IPS-20b (cell line): ENCODE measurements around the gene CAPN8.

Experiments
- H3K27ac ChIP-seq: one replicate; pipeline ENCODE4 v1.5.1; 2013; ENCODE audit warnings: low read length
- H3K27me3 ChIP-seq: 2 replicates; pipeline ENCODE4 v1.6.1; 2013; ENCODE audit warnings: mild to moderate bottlenecking, low read length, inconsistent platforms; ENCODE audit not compliant: insufficient read depth
- H3K36me3 ChIP-seq: 2 replicates; pipeline ENCODE4 v1.6.1; 2013; ENCODE audit warnings: low read depth, mild to moderate bottlenecking, inconsistent platforms, low read length, moderate library complexity; ENCODE audit not compliant: insufficient read depth
- H3K4me1 ChIP-seq: 2 replicates; pipeline ENCODE4 v1.6.1; 2013; ENCODE audit warnings: mild to moderate bottlenecking, control low read depth, inconsistent platforms, low read length, moderate library complexity; ENCODE audit not compliant: insufficient read depth
- H3K4me3 ChIP-seq: 2 replicates; pipeline ENCODE4 v1.5.1; 2013; ENCODE audit warnings: mild to moderate bottlenecking, low read length, inconsistent platforms
- H3K9ac ChIP-seq: 2 replicates; pipeline ENCODE4 v1.6.1; 2013; ENCODE audit warnings: low read depth, mild to moderate bottlenecking, inconsistent platforms, low read length, moderate library complexity
- H3K9me3 ChIP-seq: 2 replicates; pipeline ENCODE4 v1.6.1; 2013; ENCODE audit warnings: mild to moderate bottlenecking, low read depth, low read length, inconsistent platforms; ENCODE audit not compliant: insufficient read depth

Gene CAPN8

DNA sequence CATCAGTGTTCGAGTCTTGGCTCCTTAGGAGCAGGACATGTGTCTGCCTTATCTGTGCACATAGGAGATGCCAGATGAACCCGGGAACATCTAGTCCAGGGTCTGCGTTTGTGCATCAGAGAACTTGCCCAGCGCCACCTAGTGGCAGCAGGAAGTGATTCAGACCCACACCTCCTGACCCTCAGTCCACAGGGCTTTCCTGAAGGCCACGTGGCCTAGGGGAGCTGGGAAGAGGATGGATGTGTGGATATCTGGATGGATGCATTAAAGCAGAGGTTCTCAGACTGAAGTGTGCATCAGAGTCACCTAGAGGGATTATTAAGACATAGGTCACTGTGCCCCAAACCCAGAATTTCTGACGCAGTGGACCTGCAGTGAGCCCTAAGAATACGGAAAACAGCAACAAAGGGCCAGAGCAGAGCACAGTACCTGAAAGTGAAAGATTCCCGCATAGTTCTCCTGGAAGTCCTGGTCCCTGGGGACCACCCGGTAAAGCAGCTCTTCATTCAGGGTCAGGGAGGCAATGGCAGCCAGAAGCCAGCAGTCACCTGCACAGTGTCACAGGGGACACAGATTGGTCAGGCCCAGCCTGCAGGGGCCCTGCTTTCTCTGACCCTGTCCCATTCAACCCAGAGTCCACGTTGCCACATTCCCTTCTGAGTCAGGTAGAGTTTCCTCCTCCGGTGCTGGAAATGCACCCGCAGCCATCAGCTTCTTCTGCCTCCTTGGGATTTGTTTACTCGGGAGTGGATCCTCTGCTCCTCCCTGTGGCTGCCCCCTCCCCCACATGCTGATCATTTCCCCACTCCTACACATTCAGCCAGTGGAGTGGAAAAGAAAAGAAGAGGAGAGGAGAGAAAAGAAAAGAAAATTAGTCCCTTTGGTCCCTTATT, 37.0 kb downstream of the CAPN8 start:
- Histone ChIP-seq H3K27ac (no peak overlapping the region), H3K9ac (no peak overlapping the region), H3K9me3 (no peaks in the 10 kb centered on the region), H3K4me3 (no peak overlapping the region), H3K4me1 (no peaks in the 10 kb centered on the region), H3K36me3 (no peaks in the 10 kb centered on the region), H3K27me3 (no peaks in the 10 kb centered on the region)

GRCh38 chr1:223622132-223622842, 43.2 kb downstream of the CAPN8 start:
- Histone ChIP-seq H3K27me3 (no peaks in the 10 kb centered on the region), H3K27ac (no peak overlapping the region), H3K36me3 (no peaks in the 10 kb centered on the region), H3K9me3 (no peaks in the 10 kb centered on the region), H3K4me1 (no peaks in the 10 kb centered on the region), H3K9ac (no peak overlapping the region), H3K4me3 (no peak overlapping the region)

- H3K9me3 ChIP-seq: no peaks in the 10 kb centered on the region
- no peaks in the 10 kb centered on the region for H3K4me1 ChIP-seq
- H3K27me3 ChIP-seq: no peaks in the 10 kb centered on the region
- H3K4me3 ChIP-seq: no peak overlapping the region
- H3K36me3 ChIP-seq: no peaks in the 10 kb centered on the region
- H3K27ac ChIP-seq: no peak overlapping the region
- no peak overlapping the region for H3K9ac ChIP-seq
Observed at GRCh38 chr1:223621312-223621734, 44.2 kb downstream of the CAPN8 start.

- Histone ChIP-seq H3K27me3 (no peaks in the 10 kb centered on the region), H3K27ac (no peak overlapping the region), H3K4me3 (no peak overlapping the region), H3K9me3 (no peaks in the 10 kb centered on the region), H3K36me3 (no peaks in the 10 kb centered on the region), H3K4me1 (no peaks in the 10 kb centered on the region), H3K9ac (no peak overlapping the region)
Observed at GRCh38 chr1:223620297-223620897, 45.1 kb downstream of the CAPN8 start.

DNA sequence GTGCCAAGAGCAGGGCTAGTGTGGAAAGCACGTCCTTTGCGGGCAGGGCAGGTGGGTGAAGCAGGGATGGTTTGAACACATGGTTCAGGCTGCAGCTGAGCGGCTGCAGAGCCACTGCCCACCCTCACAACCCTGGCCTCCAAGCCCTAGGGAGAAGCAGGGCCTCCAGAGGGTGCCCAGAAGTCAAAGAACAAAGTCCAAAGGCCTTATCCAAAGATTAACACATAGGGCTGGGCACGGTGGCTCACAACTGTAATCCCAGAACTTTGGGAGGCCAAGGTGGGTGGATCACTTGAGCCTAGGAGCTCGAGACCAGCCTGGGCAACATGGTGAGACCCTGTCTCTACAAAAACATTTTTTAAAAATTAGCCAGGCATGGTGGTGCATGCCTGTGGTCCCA, 46.8 kb downstream of the CAPN8 start:
- H3K36me3 ChIP-seq: no peaks in the 10 kb centered on the region
- no peaks in the 10 kb centered on the region for H3K9me3 ChIP-seq
- no peak overlapping the region for H3K27ac ChIP-seq
- no peaks in the 10 kb centered on the region for H3K4me1 ChIP-seq
- no peak overlapping the region for H3K9ac ChIP-seq
- no peak overlapping the region for H3K4me3 ChIP-seq
- no peaks in the 10 kb centered on the region for H3K27me3 ChIP-seq

DNA sequence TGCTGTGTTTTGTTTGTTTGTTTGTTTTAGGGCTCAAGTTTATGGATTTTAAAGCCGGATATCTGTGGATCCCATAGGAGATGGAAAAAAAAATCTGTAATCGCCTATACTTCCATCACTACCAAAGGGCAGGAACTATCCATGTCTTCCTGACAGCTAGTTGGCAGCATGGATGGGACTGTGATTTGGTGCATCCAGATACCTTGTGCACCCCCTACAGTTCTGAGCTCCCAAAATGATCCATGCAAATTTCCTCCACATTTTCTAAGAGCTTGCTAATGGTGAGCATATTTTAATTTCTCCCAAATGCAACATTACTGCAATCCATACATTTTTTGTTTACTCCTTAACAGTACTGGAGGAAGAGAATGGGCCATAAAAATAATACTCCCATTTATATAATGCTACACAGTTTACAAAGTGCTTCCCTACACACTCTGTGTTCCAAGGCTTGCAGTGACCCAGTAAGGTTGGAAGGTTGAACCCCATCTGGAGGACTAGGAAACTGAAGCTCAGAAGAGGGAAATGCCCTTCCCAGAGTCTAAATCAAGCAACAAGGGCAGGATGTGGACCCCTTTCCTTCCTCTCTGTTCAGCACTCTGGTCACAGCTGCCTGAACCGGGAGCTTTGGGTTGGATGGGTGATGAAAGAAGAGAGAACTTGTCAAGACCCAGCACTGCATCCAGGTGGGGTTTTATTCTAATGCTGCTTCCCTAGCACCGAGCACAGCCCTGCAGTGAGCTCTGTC, 48.0 kb downstream of the CAPN8 start:
- Histone ChIP-seq H3K9me3 (no peaks in the 10 kb centered on the region), H3K36me3 (no peaks in the 10 kb centered on the region), H3K9ac (no peak overlapping the region), H3K4me1 (no peaks in the 10 kb centered on the region), H3K27me3 (no peaks in the 10 kb centered on the region), H3K27ac (no peak overlapping the region), H3K4me3 (no peak overlapping the region)

GRCh38 chr1:223616586-223616985, 48.9 kb downstream of the CAPN8 start:
- Histone ChIP-seq H3K27me3 (no peaks in the 10 kb centered on the region), H3K4me1 (no peaks in the 10 kb centered on the region), H3K4me3 (no peak overlapping the region), H3K36me3 (no peaks in the 10 kb centered on the region), H3K9me3 (peaks cover 1% of the 10 kb centered on the region; the same call in 1 of the 2 replicates), H3K27ac (no peak overlapping the region), H3K9ac (no peak overlapping the region)

- Histone ChIP-seq H3K9me3 (peaks cover 9% of the 10 kb centered on the region; the same call in 1 of the 2 replicates), H3K27ac (no peak overlapping the region), H3K4me1 (no peaks in the 10 kb centered on the region), H3K4me3 (no peak overlapping the region), H3K9ac (no peak overlapping the region), H3K36me3 (no peaks in the 10 kb centered on the region), H3K27me3 (no peaks in the 10 kb centered on the region)
Observed at GRCh38 chr1:223611936-223612335, 53.6 kb downstream of the CAPN8 start.

DNA sequence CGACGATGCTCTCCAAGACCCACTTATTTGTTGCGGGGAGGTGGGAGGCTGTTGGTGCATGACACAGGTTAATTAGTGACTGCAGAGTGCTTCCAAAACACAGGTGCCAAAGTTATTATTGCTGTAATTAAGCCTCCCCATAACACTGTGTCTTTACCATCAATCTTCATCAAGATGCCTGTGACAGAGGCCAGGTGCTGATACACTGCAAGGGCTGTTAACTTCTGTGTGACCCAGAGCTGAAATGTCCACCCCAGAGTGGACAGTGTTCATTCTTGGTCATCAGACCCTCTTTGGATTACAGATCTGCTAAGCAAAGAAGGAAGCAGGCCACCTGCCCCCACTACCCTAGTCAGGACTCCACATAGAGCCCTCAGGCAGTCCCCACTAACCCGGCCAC, 55.5 kb downstream of the CAPN8 start:
- Histone ChIP-seq H3K27me3 (no peaks in the 10 kb centered on the region), H3K9me3 (peaks cover 9% of the 10 kb centered on the region; the same call in 1 of the 2 replicates), H3K4me1 (no peaks in the 10 kb centered on the region), H3K27ac (no peak overlapping the region), H3K9ac (no peak overlapping the region), H3K4me3 (no peak overlapping the region), H3K36me3 (no peaks in the 10 kb centered on the region)

- H3K9ac ChIP-seq: no peak overlapping the region
- no peaks in the 10 kb centered on the region for H3K27me3 ChIP-seq
- no peaks in the 10 kb centered on the region for H3K36me3 ChIP-seq
- H3K4me3 ChIP-seq: no peak overlapping the region
- H3K4me1 ChIP-seq: no peaks in the 10 kb centered on the region
- peaks cover 9% of the 10 kb centered on the region; the same call in 1 of the 2 replicates for H3K9me3 ChIP-seq
- H3K27ac ChIP-seq: no peak overlapping the region
Observed at GRCh38 chr1:223609066-223609465, 56.4 kb downstream of the CAPN8 start.

- Histone ChIP-seq H3K27ac (no peak overlapping the region), H3K4me3 (no peak overlapping the region), H3K4me1 (no peaks in the 10 kb centered on the region), H3K9me3 (no peaks in the 10 kb centered on the region), H3K27me3 (no peaks in the 10 kb centered on the region), H3K36me3 (no peaks in the 10 kb centered on the region), H3K9ac (no peak overlapping the region)
Observed at GRCh38 chr1:223558512-223558911, 107.0 kb downstream of the CAPN8 start.
